GM21367 (cell line): Measurements from ENCODE around the gene NUB1.

Source experiments
- ATAC-seq: cut with Tn5 transposase; IDR thresholded peaks from one replicate; pipeline ENCODE4 v1.9.1; 2021; ENCODE audit not compliant: unreplicated experiment

Gene NUB1

GRCh38 chr7:151400626-151401315 is 59.2 kb downstream of the NUB1 start:
- ATAC-seq: peak; percentile 62

- no peak for ATAC-seq
These were observed 60.6 kb downstream of the NUB1 start for GRCh38 chr7:151402029-151402835.

GRCh38 chr7:151403764-151404163 is 62.2 kb downstream of the NUB1 start:
- no peak for ATAC-seq

GRCh38 chr7:151404216-151405011 is 62.8 kb downstream of the NUB1 start:
- ATAC-seq: no peak

- no peak for ATAC-seq
These were observed 63.4 kb downstream of the NUB1 start for GRCh38 chr7:151405056-151405455.

GRCh38 chr7:151405588-151405987 is 64.0 kb downstream of the NUB1 start:
- no peak for ATAC-seq

- ATAC-seq: no peak
These were observed 64.7 kb downstream of the NUB1 start for GRCh38 chr7:151406051-151406875.

GRCh38 chr7:151406886-151407583 is 65.4 kb downstream of the NUB1 start:
- ATAC-seq: no peak

GRCh38 chr7:151408498-151408838 is 66.9 kb downstream of the NUB1 start:
- ATAC-seq: no peak

- peak; percentile 69 for ATAC-seq
These were observed 67.4 kb downstream of the NUB1 start for GRCh38 chr7:151408839-151409666.

GRCh38 chr7:151409667-151410404 is 68.2 kb downstream of the NUB1 start, which contains the start of gene WDR86:
WDR86 (minus strand) TSS chr7:151410038; CDS start chr7:151409589, 449 bp downstream.
- ATAC-seq: no peak

GRCh38 chr7:151410405-151411390 is 69.1 kb downstream of the NUB1 start:
- ATAC-seq: no peak

GRCh38 chr7:151411551-151411950 is 69.9 kb downstream of the NUB1 start:
- no peak for ATAC-seq

GRCh38 chr7:151412318-151412717 is 70.7 kb downstream of the NUB1 start:
- no peak for ATAC-seq

- ATAC-seq: no peak
These were observed 71.6 kb downstream of the NUB1 start for GRCh38 chr7:151413241-151413640.

GRCh38 chr7:151415375-151416105 is 73.9 kb downstream of the NUB1 start:
- ATAC-seq: no peak
